Astrocyte (in vitro differentiated cells and primary cell): Measurements from ENCODE around the gene SLC9A4. TPM values are rescaled to one million over a fixed set of nuclear protein-coding genes. Genes with fewer than 3 reads are reported as not detected.

Experiments used
- DNase-seq: peaks from one replicate; pipeline ENCODE4 v3.0.0-alpha.2; 2010; ENCODE audit warnings: low read depth
- FAIRE-seq: peaks from 2 replicates; lab custom pipeline; 2011; peaks lifted over from hg19 to GRCh38; lab: Jason Lieb, UNC
- H2AFZ ChIP-seq: 2 replicates; pipeline ENCODE4 v1.6.0; 2012; ENCODE audit warnings: low read depth, low read length, inconsistent platforms
- H3K27ac ChIP-seq: 2 replicates; pipeline ENCODE4 v1.5.1; 2011; ENCODE audit warnings: low read depth, low read length, inconsistent platforms
- H3K27me3 ChIP-seq: 2 replicates; pipeline ENCODE4 v1.6.0; 2011; ENCODE audit warnings: low read length, inconsistent platforms; ENCODE audit not compliant: insufficient read depth
- H3K36me3 ChIP-seq: 2 replicates; pipeline ENCODE4 v1.5.1; 2011; ENCODE audit warnings: low read length, inconsistent platforms; ENCODE audit not compliant: insufficient read depth
- H3K4me1 ChIP-seq: 2 replicates; pipeline ENCODE4 v1.5.1; 2011; ENCODE audit warnings: low read length, inconsistent platforms; ENCODE audit not compliant: insufficient read depth
- H3K4me2 ChIP-seq: 2 replicates; pipeline ENCODE4 v1.6.0; 2012; ENCODE audit warnings: low read length, inconsistent platforms
- H3K4me3 ChIP-seq: 2 replicates; pipeline ENCODE4 v1.5.1; 2011; ENCODE audit warnings: low read depth, mild to moderate bottlenecking, low read length, inconsistent platforms; ENCODE audit not compliant: insufficient read depth
- H3K79me2 ChIP-seq: 2 replicates; pipeline ENCODE4 v1.6.0; 2012; ENCODE audit warnings: mild to moderate bottlenecking, low read length, inconsistent platforms; ENCODE audit not compliant: insufficient read depth
- H3K9ac ChIP-seq: 2 replicates; pipeline ENCODE4 v1.6.0; 2012; ENCODE audit warnings: mild to moderate bottlenecking, low read length, inconsistent platforms
- H3K9me3 ChIP-seq: 2 replicates; pipeline ENCODE4 v1.5.1; 2012; ENCODE audit warnings: low read depth, mild to moderate bottlenecking, low read length, inconsistent platforms; ENCODE audit not compliant: insufficient read depth
- H4K20me1 ChIP-seq: 2 replicates; pipeline ENCODE4 v1.6.0; 2012; ENCODE audit warnings: low read length, inconsistent platforms; ENCODE audit not compliant: insufficient read depth
- H3K27ac Mint-ChIP-seq: one replicate; pipeline ENCODE4 v1.8.0; 2021; ENCODE audit warnings: mild to moderate bottlenecking, mixed read lengths; ENCODE audit not compliant: unreplicated experiment
- H3K27me3 Mint-ChIP-seq: one replicate; pipeline ENCODE4 v1.8.0; 2021; ENCODE audit warnings: low read depth, mixed read lengths; ENCODE audit not compliant: unreplicated experiment
- H3K36me3 Mint-ChIP-seq: one replicate; pipeline ENCODE4 v1.8.0; 2021; ENCODE audit warnings: low read depth, mixed read lengths; ENCODE audit not compliant: unreplicated experiment
- H3K4me1 Mint-ChIP-seq: one replicate; pipeline ENCODE4 v1.8.0; 2021; ENCODE audit warnings: low read depth, mixed read lengths; ENCODE audit not compliant: unreplicated experiment
- H3K4me3 Mint-ChIP-seq: one replicate; pipeline ENCODE4 v1.8.0; 2021; ENCODE audit warnings: mild to moderate bottlenecking, moderate library complexity, mixed read lengths; ENCODE audit not compliant: unreplicated experiment
- H3K9me3 Mint-ChIP-seq: one replicate; pipeline ENCODE4 v1.8.0; 2021; ENCODE audit warnings: mild to moderate bottlenecking, mixed read lengths; ENCODE audit not compliant: unreplicated experiment
- CTCF ChIP-seq: IDR thresholded peaks from 2 replicates; pipeline ENCODE4 v1.5.1; 2011; ENCODE audit warnings: low read depth, mild to moderate bottlenecking, inconsistent platforms, low read length, moderate library complexity; ENCODE audit not compliant: insufficient read depth
- EZH2 ChIP-seq: IDR thresholded peaks from 2 replicates; pipeline ENCODE4 v1.6.1; 2012; ENCODE audit warnings: mild to moderate bottlenecking, low read length, inconsistent platforms; ENCODE audit not compliant: insufficient read depth
- total RNA-seq: library from RNA; stranded (reverse); gene quantifications from 2 replicates; pipeline ENCODE4 v1.2.1, GENCODE V29; 2021

SLC9A4 gene
- total RNA-seq, 1 donor from 2014 or later: 0.09 TPM

- Histone ChIP-seq H4K20me1 (no peaks in the 10 kb centered on the region), H2AFZ (no peak overlapping the region), H3K4me1 (peaks cover 15% of the 10 kb centered on the region), H3K4me2 (no peak overlapping the region), H3K4me3 (no peak overlapping the region), H3K36me3 (no peaks in the 10 kb centered on the region), H3K27me3 (no peaks in the 10 kb centered on the region), H3K79me2 (no peaks in the 10 kb centered on the region), H3K27ac (no peak overlapping the region), H3K9me3 (no peaks in the 10 kb centered on the region), H3K9ac (no peak overlapping the region)
- no peaks in the 10 kb centered on the region for H3K9me3 Mint-ChIP-seq
- TF ChIP-seq EZH2: no peak
- TF ChIP-seq CTCF: no peak
- H3K4me3 Mint-ChIP-seq: no peak overlapping the region
- H3K4me1 Mint-ChIP-seq: peaks cover 18% of the 10 kb centered on the region
- FAIRE-seq (no peak), DNase-seq (no peak)
- H3K36me3 Mint-ChIP-seq: no peaks in the 10 kb centered on the region
- H3K27me3 Mint-ChIP-seq: peaks cover 7% of the 10 kb centered on the region
- no peak overlapping the region for H3K27ac Mint-ChIP-seq
Observed at GRCh38 chr2:102518170-102518569, 45.1 kb downstream of the SLC9A4 start.

DNA sequence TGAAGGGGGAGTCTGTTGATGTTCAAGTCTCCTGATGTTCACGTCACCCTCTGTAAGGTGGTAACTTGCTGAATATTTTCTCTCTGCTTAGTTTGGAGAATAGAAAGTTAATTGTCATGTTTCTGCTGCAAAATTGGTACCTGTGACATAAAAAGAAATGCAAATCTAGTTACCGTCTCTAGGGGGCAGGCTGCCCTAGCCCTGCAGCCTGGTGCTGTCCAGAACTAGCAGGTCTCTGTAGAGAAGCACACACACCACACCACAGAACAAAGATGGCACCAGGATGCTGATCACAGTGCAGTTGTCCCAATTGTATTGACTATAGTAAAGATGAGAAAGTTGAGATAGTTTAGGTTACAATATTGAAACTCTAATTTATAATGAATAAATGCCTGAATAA is 47.0 kb downstream of the SLC9A4 start:
- Histone ChIP-seq H3K4me1 (no peaks in the 10 kb centered on the region), H3K27me3 (no peaks in the 10 kb centered on the region), H4K20me1 (no peaks in the 10 kb centered on the region), H3K36me3 (no peaks in the 10 kb centered on the region), H2AFZ (no peak overlapping the region), H3K79me2 (no peaks in the 10 kb centered on the region), H3K27ac (no peak overlapping the region), H3K4me2 (no peak overlapping the region), H3K9me3 (no peaks in the 10 kb centered on the region), H3K9ac (no peak overlapping the region), H3K4me3 (no peak overlapping the region)
- TF ChIP-seq EZH2: no peak
- peak; percentile 28 for TF ChIP-seq CTCF
- no peaks in the 10 kb centered on the region for H3K9me3 Mint-ChIP-seq
- H3K36me3 Mint-ChIP-seq: no peaks in the 10 kb centered on the region
- FAIRE-seq (no peak), DNase-seq (no peak)
- peaks cover 3% of the 10 kb centered on the region for H3K4me1 Mint-ChIP-seq
- no peak overlapping the region for H3K27ac Mint-ChIP-seq
- no peak overlapping the region for H3K4me3 Mint-ChIP-seq
- H3K27me3 Mint-ChIP-seq: peaks cover 11% of the 10 kb centered on the region

DNA sequence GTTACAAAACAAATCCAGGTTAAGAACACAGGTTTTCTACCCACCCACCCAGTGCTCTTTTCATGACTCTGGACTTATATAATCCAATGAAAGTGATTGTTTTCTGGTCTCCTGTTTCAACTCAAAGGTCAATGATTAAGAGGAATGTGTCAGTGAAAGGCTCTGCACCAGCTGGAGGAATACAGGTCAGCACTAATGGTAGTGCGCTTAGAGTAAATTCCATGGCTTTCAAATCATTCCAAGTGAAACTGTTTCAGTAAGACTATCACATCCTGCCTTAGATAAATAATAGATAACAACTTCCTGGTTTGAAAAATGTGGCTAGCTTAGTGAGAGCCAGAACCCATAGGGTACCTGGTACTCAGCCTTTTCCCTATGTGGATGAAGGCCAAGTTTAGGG is 47.8 kb downstream of the SLC9A4 start:
- Histone ChIP-seq H3K27ac (no peak overlapping the region), H3K79me2 (no peaks in the 10 kb centered on the region), H3K4me1 (no peaks in the 10 kb centered on the region), H2AFZ (no peak overlapping the region), H3K9me3 (no peaks in the 10 kb centered on the region), H3K36me3 (no peaks in the 10 kb centered on the region), H3K27me3 (no peaks in the 10 kb centered on the region), H4K20me1 (no peaks in the 10 kb centered on the region), H3K4me3 (no peak overlapping the region), H3K4me2 (no peak overlapping the region), H3K9ac (no peak overlapping the region)
- TF ChIP-seq EZH2 (no peak), CTCF (no peak)
- Mint-ChIP-seq H3K27me3 (peaks cover 11% of the 10 kb centered on the region), H3K27ac (peak overlapping the region; percentile 38), H3K9me3 (no peaks in the 10 kb centered on the region), H3K4me1 (peaks cover 3% of the 10 kb centered on the region), H3K36me3 (no peaks in the 10 kb centered on the region), H3K4me3 (no peak overlapping the region)
- peak; percentile 29 for DNase-seq
- no peak for FAIRE-seq
